GF-D8 (cell line): Measurements from ENCODE around the gene ANKS1A.

Experiments
- DNase-seq: peaks from one replicate; lab custom pipeline; 2025; lab: John Stamatoyannopoulos, UW

Gene ANKS1A

DNA sequence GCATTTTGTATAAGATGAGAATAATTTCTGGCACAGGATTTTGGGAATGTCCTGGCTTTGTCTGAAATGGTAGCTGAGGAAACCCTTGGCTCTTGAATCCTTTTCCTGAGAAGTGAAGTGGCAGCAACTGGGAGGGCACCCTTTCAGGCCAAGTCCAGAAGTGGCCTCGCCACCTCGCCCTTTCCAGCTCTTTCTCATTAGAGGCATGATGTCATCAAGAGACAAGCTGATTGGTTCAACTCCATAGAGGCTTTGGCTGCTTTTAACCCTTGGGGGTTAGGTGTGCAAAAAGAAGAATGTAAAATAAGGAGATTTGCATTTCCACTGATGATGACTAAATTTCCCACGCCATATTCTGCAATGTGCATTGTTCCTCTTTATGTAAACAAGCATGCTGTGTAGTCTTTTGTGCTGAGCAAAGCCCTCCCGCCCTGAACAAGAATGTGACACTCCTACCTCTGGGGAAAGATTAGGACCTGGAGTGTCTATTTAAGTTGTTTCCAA, 135.5 kb downstream of the ANKS1A start:
- DNase-seq: no peak

DNA sequence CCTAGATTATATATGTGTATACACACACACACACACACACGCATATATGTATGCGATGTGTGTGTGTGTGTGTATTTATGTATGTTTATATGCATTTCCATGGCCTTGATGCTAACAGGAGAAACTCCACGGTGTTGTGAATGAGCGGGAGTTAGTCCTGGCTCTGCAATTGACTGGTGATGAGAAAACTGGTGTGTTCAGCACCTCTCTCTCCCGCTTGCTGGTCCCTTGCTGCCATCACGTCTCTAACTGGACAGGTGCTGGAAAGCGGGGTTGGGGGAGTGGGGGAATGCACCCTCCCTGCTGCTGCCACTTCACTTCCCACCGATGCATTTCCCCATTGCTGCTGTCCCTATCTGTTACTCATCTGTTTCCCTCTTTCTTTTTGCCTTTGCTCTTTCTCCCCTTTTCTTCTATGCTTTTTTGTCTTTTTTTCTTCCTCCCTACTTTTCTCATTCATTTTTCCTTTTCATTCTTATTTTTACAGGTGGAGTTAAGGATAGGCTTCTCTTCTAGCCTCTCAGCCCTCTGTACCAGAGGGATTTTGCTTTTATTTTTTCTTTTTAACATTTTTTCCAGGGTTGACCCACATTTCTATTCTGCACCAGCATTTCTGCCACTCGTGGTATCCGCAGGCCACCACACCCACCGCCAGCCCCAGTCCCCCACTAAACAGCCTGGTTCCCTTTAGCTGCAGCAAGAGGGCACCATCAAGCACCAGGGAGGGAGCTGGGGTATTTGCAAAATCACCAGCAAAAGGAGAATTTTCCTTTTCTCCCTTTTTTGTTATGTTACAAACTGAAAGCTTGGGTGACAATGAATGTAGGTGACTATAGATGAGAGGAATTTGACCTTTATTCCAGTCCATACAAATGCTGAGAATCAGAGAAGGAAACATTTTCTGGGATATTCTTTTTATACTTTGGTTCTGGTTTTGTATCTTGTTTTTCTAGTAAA, 136.5 kb downstream of the ANKS1A start:
- DNase-seq: no peak

DNA sequence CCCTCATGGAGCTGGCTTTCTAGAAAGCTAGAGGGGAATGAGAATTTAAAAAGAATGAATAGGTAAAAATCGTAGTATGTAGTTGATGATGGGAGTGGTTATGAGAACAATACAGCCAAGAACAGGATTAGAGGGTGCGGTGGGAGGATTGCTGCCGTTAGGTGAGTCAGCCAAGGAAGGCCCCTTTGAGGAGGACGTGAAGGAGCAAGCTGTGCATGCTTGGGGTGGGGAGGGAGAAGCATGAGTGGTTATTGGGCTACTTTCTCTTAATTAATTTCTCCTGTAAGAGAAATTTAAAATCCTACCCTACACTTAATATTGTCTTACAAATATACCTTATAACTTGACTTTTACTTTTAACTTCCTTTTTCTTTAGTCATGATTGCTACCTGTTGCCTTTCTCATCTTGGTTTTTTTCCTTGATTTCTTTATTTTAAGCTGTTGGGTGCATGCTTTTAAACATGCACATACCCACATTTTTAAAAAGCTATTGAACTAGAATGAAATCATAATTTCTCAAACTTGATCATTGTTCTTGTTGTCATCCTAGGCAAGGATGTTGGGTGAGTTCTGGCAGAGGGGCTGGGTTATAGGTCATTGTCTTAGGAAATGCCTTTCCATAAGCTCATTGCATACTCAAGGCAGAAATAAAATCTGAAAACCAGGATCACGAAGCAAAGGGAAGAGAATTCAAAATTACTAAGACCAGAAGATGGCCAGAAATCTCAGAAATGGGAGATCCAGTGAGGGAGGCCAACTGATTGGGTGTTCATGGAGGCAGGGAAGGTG, 137.6 kb downstream of the ANKS1A start:
- no peak for DNase-seq

DNA sequence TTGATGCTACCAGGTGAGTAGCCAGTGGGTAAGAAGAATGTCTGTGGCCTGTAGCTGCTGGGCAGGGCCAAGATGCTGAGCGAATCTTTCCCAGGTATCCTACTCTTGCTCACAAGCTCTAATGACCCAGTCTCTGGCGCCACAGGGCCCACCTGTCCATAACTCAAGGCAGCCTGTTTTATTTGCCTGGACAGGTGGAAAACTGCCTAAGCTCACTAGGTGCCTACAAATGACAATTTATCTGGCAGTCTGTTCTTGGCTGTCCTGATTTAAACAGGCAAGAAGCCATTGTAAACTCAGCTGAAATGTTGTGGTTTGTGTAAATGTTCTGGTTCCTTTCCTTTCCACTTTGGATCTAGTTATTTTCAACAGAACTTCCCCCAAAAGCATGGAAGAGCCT, 138.8 kb downstream of the ANKS1A start:
- no peak for DNase-seq

DNA sequence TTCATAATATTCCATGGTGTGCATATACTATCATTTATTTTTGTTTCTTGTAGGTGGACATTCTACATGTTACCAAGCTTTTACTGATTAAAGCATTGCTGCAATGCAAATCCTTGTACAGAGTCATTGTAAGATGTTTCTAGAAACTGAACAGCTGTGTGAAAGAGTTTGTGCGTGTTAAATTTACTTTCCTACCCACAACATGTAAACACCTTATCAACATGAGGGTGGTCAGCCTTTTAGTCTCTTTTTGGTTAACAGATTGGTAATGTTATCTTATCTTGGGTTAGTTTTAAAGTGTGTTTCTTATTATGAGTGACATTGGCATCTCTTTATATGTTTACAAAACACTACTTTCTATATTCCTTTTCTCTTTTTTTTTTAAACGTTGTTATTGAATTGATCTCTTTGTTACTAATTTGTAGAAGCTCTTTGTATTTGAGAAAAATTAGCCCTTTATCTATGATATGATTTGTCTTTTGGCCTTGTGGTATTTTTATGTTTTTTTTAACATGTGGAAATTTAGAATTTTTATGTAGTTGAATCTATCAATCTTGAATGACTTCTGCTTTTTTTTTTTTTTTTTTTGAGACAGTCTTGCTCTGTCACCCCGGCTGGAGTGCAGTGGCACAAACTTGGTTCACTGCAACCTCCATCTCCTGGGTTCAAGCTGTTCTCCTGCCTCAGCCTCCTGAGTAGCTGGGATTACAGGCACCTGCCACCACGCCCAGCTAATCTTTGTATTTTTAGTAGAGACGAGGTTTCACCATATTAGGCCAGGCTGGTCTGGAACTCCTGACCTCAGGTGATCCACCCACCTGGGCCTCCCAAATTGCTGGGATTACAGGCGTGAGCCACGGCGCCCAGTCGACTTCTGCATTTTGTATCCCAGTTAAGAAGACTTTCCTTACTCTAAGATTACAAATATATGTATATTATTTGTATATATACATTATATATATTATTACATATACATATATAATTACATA, 140.0 kb downstream of the ANKS1A start:
- DNase-seq: no peak

DNA sequence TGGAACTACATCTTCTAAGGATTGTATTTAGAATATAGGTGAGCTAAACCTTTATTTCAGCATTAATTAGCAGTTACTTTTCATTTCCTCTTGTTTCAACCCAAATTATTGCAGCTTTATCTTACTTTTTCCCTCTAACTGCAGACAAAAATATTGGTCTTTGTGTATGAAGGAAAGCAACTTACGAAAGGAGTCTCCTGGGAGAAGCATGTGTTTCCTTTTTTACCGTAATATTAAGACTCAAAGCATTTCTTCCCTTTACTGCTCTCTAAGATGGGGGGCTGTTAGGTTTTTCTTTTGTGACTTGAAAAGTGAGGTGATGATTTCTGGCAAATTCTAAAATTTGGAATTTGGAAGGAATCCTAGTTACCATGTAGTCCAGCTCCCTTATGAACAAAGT, 141.0 kb downstream of the ANKS1A start:
- DNase-seq: peak; percentile 13

DNA sequence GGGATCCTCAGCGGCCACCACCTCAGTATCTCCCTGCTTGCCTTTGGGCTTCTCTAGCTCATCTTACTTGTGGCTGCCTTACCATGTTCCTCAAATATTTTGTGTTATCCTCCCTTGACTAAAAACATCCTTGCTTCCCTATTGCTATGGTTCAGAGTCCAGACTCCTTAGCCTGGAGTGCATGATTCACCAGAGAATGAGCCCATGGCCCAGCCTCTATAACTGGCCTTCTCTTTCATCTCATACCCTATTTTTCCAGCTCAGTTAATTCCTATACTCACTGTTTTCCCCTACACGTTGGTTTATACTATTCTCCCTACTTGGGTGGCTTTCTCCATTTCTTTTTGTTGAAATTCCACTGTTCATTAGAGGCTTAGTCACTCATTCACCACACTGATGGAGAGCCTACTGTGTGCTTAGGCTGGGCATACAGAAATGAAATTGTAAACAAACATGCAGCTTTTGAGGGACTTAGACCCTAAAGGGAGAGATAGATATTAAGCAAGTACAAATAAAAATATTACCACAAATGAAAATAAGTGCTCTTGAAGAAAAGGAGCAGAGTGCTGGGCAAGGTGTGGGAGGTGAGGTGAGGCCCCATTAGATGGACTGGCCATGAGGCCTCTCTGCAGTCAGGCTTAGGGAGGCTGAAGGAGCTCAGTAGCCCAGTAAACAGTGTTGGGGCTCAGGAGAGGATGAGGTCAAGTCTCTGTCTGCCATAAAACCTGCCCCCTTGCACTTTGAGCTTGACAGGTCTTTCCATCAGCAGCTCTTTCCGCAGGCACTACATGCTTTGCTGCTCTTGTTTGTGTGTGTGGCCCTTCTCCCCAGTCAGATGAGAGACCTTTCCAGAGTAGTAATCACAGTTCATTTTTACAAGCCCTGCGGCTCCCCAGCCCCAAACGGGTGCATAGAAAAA, 142.8 kb downstream of the ANKS1A start:
- no peak for DNase-seq

DNA sequence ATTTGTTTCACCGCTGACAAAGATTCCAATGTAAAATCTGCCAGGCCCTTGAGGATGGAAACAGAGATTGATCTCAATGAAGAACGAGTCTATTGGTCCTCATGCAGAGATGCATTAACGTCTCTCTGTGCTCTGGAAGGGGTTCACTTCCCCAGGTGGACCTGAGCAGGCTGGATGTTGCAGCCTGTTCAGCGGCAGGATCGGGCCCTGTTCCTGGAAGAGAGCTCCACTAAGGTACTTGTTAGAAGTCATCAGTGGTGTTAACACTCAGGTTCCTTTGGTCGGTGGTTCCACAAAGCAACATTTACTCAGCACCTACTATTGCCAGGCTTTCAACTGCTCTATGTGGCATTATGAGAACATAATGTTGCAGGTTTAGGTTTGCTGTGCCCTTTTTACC, 144.6 kb downstream of the ANKS1A start:
- no peak for DNase-seq

DNA sequence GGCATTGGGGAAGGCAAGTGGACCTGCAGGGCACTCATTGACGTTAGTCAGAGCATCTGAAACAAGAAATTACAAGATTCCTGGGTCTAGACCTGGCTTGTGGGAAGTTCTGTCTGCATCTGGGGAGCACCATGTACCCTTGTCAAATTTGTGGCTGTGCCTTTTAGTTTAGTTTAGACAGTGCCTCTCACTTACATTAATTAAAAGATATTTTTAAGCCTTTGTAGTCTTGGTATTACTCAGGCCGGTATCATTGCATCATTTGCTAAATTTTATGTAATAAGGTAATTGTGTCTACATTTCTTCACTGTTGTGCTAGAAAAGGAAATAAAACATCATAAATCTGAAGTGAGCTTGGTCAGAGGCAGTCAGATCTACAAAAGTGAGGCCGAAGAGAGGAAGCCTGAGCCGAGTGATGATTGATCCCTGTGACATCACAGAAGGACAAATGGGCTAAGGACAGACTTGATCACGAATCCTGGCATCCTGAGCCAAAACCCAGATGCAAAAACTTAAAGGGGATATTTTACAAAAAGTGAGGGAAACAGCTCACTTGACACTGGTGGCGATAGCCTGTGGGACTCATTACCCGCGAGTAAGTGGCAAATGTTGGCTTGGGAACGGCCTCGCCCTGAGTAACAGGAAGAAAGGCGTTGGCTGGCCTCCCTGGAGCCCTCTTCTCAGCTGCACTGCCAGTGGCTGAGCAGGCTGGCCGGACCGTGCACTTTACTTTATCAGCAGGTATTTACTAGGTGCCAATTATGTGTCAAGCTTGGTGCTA, 145.5 kb downstream of the ANKS1A start:
- peak; percentile 17 for DNase-seq

DNA sequence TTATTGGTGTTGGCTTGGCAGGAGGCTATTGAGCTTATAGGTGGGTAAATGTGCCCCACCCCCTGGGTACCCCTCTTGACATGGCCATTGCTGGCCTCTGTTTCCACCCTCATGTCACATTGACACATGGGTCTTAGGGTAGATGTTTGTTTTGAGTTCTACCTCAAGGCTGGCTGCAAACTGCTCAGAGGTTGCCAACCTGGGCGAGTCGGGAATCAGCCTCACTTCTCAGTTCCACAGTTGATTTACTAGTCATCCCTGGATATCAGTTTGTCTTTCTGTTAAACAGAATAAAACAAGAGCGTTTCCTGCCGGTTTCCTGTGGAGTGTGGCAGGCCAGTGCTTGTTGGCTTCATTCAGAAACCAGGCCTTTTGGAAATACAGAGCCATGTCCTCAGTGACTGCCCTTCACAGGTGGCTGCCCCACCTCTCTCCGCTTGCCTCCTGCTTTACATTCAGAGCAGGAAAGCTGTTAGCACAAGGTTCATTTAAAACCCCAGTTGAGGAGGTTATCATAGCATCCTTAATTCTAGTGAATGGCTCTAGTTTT, 146.5 kb downstream of the ANKS1A start:
- no peak for DNase-seq

DNA sequence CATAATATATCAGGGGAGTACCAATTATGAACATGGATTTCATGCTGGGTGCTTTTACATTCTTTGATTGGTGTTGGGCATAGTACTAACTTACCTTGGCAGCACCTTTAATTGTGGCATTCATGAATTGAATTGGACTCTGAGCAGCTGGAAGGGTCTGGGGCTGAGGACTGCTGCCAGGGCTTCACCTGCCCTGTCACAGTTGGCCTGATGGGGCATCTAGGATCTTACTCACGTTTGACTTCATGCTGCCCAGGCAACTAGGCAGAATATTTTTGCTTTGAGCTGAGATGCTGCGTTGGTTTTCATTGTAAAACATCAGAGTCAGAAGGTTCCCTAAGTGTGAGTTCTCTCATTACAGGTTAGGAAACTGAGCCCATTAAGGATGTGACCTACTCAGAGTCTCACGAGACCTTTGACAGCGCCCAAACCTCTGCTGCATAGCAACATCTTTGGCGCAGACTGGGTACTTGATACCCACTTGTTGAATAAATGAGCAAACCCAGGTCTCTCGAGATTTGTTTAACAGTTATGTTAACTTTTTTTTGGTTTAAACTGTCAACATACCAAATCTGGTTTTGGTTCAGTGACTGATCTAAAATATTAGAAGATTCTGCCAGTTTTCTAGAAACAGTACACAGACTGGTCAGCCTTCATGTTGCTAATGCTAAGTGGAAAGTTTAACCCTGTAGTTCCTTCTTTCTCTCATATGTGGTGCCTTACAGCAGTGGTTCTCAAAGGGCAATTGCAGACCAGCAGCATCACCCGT, 147.2 kb downstream of the ANKS1A start:
- no peak for DNase-seq

DNA sequence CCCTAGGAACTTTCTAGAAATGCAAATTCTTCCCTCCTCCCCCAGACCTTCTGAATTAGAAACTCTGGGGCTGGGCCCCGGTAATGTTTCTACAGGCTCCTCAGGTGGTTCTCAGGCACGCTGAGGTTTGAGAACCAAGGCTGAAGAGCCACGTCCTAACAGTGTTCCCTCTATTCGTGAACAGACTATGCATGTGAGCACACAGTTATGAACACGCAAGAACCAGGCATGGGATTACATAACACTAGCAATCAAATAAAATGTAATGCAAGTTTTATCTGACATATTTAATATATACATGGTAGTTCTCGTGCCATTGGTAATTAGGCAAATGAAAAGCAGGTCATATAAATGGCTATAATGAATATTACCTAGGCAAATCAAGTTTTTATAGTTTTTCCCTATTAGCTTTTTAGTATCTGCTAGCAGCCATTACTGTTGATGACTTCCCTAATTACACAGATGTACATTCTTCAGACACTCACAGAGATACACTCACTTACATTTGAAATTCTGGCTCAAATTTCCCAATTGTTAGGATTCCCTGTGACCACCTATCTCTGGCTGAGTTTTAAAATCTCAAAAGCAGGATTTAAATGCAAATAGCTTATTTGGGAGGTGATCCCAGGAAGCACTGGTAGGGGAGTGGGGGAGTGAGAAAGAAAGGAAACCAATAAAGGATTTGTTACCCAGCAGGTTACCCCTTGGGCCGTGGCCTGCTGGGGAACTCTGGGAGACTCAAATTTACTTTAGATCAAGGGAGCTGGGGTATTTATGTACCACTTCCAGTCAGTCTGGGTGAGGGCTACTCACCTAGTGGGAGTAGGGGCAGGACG, 148.0 kb downstream of the ANKS1A start:
- no peak for DNase-seq

DNA sequence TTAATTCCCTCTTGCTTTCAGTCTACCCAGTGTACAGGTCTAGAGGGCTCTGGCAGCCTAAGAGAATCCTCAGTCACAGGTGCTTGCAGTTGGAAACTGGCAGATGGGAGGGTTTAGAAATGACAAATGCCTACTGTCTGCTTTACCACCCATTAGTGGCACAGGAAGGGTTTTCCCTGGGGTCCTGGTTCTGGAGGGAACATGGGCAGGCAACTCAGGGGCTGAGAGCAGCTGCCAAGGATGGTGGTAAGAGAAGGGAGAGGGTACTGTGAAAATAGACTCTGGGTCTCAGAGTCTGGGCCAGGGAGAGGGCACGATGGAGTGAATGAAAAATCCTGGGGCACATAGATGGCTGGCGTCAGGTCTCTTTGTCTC, 148.6 kb downstream of the ANKS1A start:
- no peak for DNase-seq

DNA sequence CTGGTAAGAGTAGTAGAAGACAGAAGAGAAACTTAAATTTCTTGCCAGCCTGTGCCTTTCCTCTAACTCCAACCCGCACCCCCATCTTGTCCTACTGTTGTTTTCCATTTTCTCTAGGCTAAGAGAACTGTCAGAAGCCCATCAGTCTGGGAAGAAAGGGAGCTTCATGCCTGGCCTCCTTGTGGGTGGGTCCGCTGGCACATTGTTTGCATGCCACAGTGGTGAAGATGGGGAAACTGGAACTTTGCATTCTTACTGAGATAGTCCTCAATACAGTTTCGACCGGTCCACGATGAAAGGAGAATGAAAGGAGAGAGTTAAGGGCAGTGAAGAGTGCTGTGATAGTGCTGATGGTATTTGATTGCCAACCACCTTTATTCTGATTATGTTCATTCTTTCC, 149.0 kb downstream of the ANKS1A start:
- DNase-seq: no peak

DNA sequence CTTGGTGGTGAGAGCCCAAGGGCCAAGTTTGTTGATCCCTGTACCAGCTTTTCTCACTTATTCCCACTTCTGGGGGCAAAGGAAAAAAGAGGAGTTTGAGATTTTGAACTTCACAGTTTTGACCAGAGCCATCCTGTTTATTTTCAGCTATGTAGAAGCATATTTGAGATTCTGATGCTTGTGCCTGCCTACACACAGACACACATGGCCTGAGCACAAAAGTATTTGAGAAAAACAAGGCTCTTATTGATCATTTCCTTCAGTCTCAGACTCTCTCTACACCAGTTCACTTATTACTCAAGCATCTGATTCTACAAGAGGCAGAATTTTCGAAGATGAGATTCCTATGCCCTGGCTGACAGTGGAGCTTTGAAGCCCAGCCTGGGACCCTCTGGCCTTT, 151.3 kb downstream of the ANKS1A start:
- no peak for DNase-seq

DNA sequence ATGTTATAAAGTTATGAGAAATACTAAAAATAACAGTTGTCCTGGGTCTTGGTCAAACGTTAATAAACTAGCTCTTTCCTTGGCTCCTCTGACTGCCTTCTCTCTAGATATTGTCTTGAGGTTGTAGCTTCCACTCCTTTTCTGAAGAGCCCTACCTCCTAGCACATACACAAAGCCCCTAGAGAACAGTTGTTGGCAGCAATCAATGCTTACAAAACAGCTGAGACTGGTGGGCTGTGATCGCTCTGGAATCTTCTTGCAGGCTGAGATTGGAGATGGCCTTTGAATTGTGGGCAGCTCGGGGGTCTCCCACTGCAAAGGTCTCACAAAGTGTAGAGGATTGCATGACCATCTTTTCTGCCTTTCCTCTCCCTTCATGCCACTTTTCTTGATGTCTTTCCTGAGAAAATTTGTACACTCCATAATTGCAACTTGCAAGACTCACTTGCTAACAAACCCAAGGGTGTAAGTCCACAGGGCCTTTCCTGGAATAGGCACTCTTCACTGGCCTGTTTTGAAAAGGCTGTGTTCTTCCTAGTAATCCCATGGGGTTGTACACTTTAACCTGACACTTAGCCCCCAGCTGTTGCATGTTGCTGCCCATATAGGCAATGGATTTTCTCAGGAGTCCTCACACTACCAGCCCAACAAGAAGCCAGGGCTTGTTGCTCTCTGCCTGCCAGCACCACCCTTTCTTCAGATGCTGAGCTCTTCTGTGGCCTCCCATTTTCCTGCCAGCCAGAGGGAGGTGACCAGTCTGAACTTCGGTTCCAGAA, 152.2 kb downstream of the ANKS1A start:
- no peak for DNase-seq
